ENCODE data around the gene CSNK1G2.

The CSNK1G2 gene

GRCh38 chr19:1990230-1991017 is 49.5 kb downstream of the CSNK1G2 start:
- DNase-seq, result no peak

DNA sequence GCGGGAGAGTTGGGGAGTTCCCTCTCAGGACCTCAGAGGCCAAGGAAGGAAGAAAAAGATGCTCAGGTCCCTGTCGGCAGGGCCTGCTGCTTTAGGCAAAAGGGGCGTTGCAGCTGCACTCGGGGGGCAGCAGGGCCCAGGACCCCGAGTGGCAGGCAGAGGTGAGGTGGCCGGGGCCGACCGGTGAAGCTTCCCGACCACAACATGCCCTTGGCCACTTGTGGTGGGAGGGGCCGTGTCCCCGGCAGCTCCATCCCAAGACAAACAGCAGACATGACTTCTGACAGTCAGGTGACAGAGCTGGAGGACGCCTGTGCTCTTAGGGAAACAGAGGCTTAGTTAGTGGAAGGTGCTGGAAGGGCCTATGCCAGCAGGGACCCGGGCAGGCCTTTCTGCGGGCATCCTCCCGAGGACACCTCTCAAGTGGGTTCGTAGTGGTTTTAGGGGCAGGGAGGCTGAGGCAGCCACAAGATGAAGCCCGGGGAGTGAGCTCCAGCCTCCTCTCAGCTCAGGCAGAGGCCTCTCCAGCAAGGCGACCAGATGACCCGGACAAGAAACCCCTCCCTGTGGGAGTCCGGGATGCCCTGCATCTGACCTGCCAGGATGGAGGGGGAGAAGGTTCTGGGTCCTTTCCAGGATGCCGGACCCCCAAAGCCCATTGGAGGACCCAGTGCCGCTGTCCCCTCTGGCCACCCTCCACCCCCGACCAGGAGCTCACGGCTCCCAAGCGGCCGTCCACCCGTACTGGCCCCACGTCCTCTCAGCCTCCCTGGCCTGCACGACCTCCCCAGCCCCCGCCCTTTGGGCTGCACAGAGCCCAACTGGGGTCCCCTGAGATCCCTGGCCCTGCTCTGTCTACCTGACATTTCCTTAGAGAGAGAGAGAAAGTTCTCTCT is 50.3 kb downstream of the CSNK1G2 start:
- DNase-seq, result no peak

DNA sequence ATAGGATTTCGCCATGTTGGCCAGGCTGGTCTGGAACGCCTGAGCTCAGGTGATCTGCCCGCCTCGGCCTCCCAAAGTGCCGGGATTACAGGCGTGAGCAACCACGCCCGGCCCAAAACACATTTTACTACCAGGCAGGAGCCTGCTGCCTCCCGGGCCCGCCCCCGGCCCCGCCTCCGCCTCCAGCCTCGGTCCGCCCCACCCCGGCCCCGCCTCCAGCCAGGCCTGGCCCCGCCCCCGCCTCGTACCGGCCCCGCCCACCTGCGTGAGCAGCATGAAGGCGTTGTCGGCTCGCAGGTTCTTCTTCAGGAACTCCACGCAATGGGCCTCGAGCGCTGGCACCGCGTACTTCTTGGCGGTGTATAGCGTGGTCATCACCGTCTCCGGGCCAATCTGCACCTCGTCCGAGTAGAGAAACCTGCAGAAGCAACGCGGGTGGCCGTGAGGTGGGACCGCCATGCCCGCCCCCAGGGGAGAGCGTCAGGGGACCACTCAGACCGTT is 51.8 kb downstream of the CSNK1G2 start:
- DNase-seq, result peak in 1 of 2 donors; percentile 25

- no peak for DNase-seq
Observed at GRCh38 chr19:1997353-1998233, 56.6 kb downstream of the CSNK1G2 start.

- DNase-seq, result no peak
Observed at GRCh38 chr19:1998712-1999708, 58.0 kb downstream of the CSNK1G2 start.

DNA sequence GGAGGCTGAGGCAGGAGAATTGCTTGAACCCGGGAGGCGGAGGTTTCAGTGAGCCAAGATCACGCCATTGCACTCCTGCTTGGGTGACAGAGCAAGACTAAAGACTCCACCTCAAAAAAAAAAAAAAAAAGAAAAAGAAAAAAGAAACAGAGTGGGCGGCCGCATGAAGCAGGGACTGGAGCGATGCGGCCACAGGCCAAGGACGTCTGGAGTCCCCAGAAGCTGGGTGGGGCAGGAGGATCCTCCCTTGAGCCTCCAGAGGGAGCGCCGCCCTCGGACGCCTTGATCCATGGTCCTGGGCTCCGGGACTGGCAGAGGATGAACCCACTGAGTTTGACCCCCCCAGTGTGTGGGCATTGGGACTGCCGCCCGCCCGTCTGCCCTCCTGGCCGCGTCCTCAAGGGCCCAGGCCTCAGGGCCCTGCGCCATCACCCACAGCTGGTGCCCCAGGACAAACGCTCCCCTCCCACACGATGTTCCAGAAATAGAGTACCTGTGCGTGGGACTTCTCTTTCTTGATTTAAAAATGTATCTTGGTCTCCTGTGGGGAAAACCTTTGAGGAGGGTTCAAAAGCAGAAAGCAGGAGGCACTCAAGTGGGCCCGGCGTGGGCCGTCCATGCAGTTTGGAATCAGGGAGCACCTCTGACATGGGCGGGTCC is 59.0 kb downstream of the CSNK1G2 start:
- DNase-seq, result no peak

GRCh38 chr19:2003874-2004273 is 62.9 kb downstream of the CSNK1G2 start:
- no peak for DNase-seq

DNA sequence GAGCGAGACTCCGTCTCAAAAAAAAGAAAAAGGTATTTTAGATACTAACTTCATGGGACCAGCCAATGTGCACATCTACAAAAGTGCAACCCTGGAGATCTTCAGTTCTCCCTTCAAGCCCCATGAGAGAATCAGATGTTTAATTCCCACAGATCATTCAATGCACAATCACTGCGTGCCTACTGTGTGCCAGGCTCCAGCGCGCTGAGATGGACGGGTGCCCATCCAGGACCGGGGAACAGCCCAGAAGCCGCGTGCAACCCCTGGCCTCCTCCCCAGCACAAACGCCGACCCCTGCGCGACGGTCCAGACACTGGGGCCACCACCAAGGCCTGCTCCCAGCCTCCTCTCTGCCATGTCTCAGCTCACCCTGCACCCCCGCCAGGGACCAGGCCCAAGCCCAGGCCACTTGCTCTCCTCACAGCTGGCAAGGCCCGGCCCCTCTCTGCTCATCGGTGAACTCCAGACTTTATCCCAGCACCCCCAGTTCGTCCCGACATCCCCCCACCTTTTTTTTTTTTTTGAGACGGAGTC is 69.2 kb downstream of the CSNK1G2 start:
- no peak for DNase-seq

DNA sequence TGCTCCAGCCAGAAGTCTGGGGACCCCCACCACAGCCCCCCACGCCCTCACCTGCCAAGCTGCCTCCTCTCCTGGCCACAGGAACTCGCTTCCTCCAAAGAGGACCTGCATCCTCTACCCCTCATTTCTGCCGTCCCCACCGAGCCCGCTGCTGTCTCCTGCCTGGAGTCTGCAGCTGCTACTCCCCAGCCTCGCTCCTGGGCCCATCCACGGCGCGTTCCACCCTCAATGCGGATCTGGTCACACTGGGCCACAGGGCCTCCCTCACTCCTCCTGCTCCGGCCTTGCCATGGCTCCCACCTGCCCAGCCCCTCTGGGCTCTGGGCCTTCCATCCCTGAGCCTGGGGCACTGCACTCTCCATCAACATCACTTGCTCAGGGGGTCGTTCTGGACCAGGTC is 70.2 kb downstream of the CSNK1G2 start:
- no peak for DNase-seq

GRCh38 chr19:2012941-2013682 is 72.1 kb downstream of the CSNK1G2 start:
- DNase-seq, result no peak

GRCh38 chr19:2013683-2013961 is 72.7 kb downstream of the CSNK1G2 start:
- no peak for DNase-seq

GRCh38 chr19:2014131-2014571 is 73.2 kb downstream of the CSNK1G2 start:
- DNase-seq, result no peak

DNA sequence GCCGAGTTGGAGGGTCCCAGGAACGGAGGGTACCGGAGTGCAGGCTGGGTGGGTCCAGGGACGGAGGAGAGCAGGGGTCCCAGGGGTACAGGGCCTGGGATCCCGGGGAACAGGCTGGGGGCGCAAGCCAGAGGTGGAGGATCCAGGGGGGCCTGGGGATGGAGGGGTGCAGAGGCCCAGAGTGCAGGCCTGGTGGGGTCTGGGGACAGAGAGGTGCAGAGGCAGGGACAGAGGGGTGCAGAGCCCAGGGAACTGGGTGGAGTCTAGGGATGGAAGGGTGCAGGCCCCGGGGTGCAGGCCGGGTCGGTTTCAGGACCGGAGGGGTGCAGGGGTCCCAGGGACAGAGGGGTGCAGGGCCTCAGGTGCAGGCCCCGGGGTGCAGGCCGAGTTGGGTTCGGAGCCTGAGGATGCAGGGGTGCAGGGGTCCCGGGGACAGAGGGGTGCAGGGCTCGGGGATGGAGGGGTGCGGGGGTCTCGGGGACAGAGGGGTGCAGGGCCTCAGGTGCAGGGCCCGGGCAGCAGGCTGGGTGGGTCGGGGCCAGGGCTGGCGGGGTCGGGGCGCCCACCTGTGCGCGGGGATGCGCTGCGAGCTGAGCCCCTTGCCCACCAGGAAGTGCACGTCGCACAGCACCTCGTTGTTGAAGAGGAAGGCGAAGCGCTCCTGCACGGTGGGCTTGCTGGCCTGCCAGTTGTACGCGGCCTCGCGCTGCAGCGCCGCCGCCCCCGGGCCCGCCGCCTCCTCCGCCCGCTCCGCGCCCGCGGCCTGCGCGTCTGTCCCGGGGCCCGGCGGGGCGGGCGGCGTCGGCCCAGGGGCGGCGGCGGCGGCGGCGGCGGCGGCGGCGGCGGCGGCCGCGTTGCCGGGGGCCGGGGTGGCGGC is 74.0 kb downstream of the CSNK1G2 start:
- no peak for DNase-seq

DNA sequence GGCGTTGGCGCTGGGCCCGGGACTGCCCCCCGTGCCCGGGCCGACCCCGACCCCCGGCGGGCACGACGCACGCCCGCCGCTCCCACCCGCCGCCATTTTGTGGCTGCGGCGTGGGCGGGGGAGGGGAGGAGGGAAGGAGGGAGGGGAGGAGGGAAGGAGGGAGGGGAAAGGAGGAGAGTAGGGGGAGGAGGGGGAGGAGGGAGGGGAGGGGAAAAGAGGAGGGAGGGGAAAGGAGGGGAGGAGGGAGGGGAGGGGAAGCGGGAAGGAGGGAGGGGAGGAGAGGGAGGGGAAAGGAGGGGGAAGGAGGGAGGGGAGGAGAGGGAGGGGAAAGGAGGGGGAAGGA is 74.6 kb downstream of the CSNK1G2 start, which contains the start of gene BTBD2:
BTBD2 (minus strand) TSS at position 107 of the 343 bp plus-strand sequence; CDS start at position 96, 11 bp downstream.
- peak; percentile 46 to 66 for DNase-seq

GRCh38 chr19:2016041-2016807 is 75.3 kb downstream of the CSNK1G2 start:
- DNase-seq, result peak; percentile 74 to 80

DNA sequence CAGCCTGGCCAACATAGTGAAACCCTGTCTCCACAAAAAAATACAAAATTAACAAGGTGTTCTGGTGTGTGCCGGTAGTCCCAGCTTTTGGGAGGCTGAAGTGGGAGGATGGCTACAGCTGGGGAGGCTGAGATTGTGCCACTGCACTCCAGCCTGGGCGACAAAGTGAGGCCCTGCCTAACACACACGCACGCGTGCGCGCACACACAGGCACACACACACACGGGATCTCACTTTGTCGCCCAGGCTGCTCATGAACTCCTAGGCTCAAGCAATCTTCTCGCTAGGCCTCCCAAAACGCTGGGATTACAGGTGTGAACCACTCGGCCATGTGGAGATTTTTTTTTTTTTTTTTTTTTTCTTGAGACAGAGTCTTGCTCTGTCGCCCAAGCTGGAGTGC is 77.8 kb downstream of the CSNK1G2 start:
- DNase-seq, result no peak

- DNase-seq, result no peak
Observed at GRCh38 chr19:2021453-2022140, 80.6 kb downstream of the CSNK1G2 start.

DNA sequence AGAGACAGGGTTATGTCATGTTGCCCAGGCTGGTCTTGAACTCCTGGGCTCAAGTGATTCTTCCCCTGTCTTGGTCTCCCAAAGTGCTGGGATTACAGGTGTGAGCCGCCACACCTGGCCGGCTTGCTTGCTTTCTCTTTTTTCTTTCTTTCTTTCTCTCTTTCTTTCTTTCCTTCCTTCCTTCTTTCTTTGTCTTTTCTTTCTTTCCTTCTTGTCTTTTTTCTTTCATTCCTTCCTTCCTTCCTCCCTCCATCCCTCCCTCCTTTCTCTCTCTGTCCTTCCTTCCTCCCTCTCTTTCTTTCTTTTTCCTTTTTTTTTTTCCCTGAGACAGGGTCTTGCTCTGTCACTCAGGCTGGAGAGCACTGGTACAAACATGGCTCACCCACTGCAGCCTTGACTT is 81.3 kb downstream of the CSNK1G2 start:
- no peak for DNase-seq

Measured in CD4-positive, alpha-beta T cell treated with Interleukin-4 for 1 hour (primary cell).